ENCODE data around the gene CACNA1A.

Gene CACNA1A

GRCh38 chr19:13267131-13267530, 239.1 kb downstream of the CACNA1A start:
- H3K9ac ChIP-seq (ENCODE audit: low read length) = no peak overlapping the region
- H3K36me3 ChIP-seq (ENCODE audit: insufficient read depth, low read length) = no peaks in the 10 kb centered on the region
- no peaks in the 10 kb centered on the region for H3K79me2 ChIP-seq (ENCODE audit: insufficient read depth, low read length)
- H2AFZ ChIP-seq (ENCODE audit: low read length) = no peak overlapping the region
- H3K9me3 ChIP-seq (ENCODE audit: low read length) = no peaks in the 10 kb centered on the region
- no peak overlapping the region for H3K4me3 ChIP-seq (ENCODE audit: low read depth, low read length, poor library complexity, severe bottlenecking)
- H3K27ac ChIP-seq (ENCODE audit: low read depth, low read length, poor library complexity, severe bottlenecking) = no peak overlapping the region
- TF ChIP-seq CTCF (IDR thresholded peaks at IDR 0.05; ENCODE audit: low read length) (no peak), EZH2 (IDR thresholded peaks at IDR 0.05; ENCODE audit: borderline replicate concordance, low read length) (no peak)
- H3F3A ChIP-seq (ENCODE audit: insufficient read depth, low read length) = no peaks in the 10 kb centered on the region
- no peaks in the 10 kb centered on the region for H4K20me1 ChIP-seq (ENCODE audit: insufficient read depth, low read length)
- H3K4me1 ChIP-seq (ENCODE audit: insufficient read depth, low read length, severe bottlenecking) = no peaks in the 10 kb centered on the region
- H3K27me3 ChIP-seq (ENCODE audit: insufficient read depth, low read length) = no peaks in the 10 kb centered on the region; the same call in 1 of the 2 replicates
- H3K4me2 ChIP-seq (ENCODE audit: low read length) = no peak overlapping the region
- H3K9me2 ChIP-seq (ENCODE audit: low read depth, low read length) = no peaks in the 10 kb centered on the region

- Histone ChIP-seq H3K36me3 (ENCODE audit: insufficient read depth, low read length) (no peaks in the 10 kb centered on the region), H3K27ac (ENCODE audit: low read depth, low read length, poor library complexity, severe bottlenecking) (no peak overlapping the region), H3K4me3 (ENCODE audit: low read depth, low read length, poor library complexity, severe bottlenecking) (no peak overlapping the region), H4K20me1 (ENCODE audit: insufficient read depth, low read length) (no peaks in the 10 kb centered on the region), H2AFZ (ENCODE audit: low read length) (no peak overlapping the region), H3F3A (ENCODE audit: insufficient read depth, low read length) (no peaks in the 10 kb centered on the region), H3K27me3 (ENCODE audit: insufficient read depth, low read length) (no peaks in the 10 kb centered on the region; the same call in 1 of the 2 replicates), H3K9me2 (ENCODE audit: low read depth, low read length) (no peaks in the 10 kb centered on the region), H3K4me2 (ENCODE audit: low read length) (no peak overlapping the region), H3K79me2 (ENCODE audit: insufficient read depth, low read length) (no peaks in the 10 kb centered on the region), H3K9me3 (ENCODE audit: low read length) (no peaks in the 10 kb centered on the region), H3K4me1 (ENCODE audit: insufficient read depth, low read length, severe bottlenecking) (no peaks in the 10 kb centered on the region), H3K9ac (ENCODE audit: low read length) (no peak overlapping the region)
- TF ChIP-seq CTCF (IDR thresholded peaks at IDR 0.05; ENCODE audit: low read length) (peak; percentile 62; the same call in 1 of the 2 replicates), EZH2 (IDR thresholded peaks at IDR 0.05; ENCODE audit: borderline replicate concordance, low read length) (no peak)
Measured at GRCh38 chr19:13262450-13262849, 243.8 kb downstream of the CACNA1A start.

- H4K20me1 ChIP-seq (ENCODE audit: insufficient read depth, low read length) = no peaks in the 10 kb centered on the region
- H3K79me2 ChIP-seq (ENCODE audit: insufficient read depth, low read length) = no peaks in the 10 kb centered on the region
- peaks cover 4% of the 10 kb centered on the region; the same call in 1 of the 2 replicates for H3K27me3 ChIP-seq (ENCODE audit: insufficient read depth, low read length)
- no peak overlapping the region for H3K27ac ChIP-seq (ENCODE audit: low read depth, low read length, poor library complexity, severe bottlenecking)
- no peak overlapping the region for H3K4me3 ChIP-seq (ENCODE audit: low read depth, low read length, poor library complexity, severe bottlenecking)
- H3K9me2 ChIP-seq (ENCODE audit: low read depth, low read length) = no peaks in the 10 kb centered on the region
- no peaks in the 10 kb centered on the region for H3K9me3 ChIP-seq (ENCODE audit: low read length)
- H3F3A ChIP-seq (ENCODE audit: insufficient read depth, low read length) = no peaks in the 10 kb centered on the region
- H3K36me3 ChIP-seq (ENCODE audit: insufficient read depth, low read length) = no peaks in the 10 kb centered on the region
- H2AFZ ChIP-seq (ENCODE audit: low read length) = no peak overlapping the region
- no peaks in the 10 kb centered on the region for H3K4me1 ChIP-seq (ENCODE audit: insufficient read depth, low read length, severe bottlenecking)
- no peak for TF ChIP-seq EZH2 (IDR thresholded peaks at IDR 0.05; ENCODE audit: borderline replicate concordance, low read length)
- no peak for TF ChIP-seq CTCF (IDR thresholded peaks at IDR 0.05; ENCODE audit: low read length)
- no peak overlapping the region for H3K4me2 ChIP-seq (ENCODE audit: low read length)
- H3K9ac ChIP-seq (ENCODE audit: low read length) = no peak overlapping the region
Measured at GRCh38 chr19:13260883-13261653, 245.2 kb downstream of the CACNA1A start.
